Measurements from ENCODE around the gene PYGL.
"Not testable (repeated sequence)": the region's sequence is repeated elsewhere in the genome, so short reads cannot be mapped to it uniquely, and the experiment has no call there.

Gene PYGL

GRCh38 chr14:50926851-50927386 is 17.4 kb downstream of the PYGL start:
- DNase-seq (ENCODE audit: low read depth): no peak

DNA sequence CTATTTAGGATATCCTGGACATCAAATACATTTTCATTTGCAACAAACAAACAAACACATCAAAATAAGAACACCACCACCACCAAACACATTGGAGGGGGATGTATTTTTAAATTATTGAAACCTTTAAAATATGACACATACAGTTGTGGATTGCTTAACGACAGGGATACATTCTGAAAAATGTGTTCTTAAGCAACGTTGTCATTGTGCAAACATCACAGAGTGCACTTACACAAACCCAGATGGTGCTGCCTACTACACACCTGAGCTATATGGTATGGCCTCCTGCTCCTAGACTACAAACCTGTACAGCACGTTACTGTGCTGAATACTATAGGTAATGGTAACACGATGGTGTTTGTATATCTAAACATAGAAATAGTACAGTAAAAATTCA is 19.4 kb downstream of the PYGL start:
- DNase-seq (ENCODE audit: low read depth): no peak

DNA sequence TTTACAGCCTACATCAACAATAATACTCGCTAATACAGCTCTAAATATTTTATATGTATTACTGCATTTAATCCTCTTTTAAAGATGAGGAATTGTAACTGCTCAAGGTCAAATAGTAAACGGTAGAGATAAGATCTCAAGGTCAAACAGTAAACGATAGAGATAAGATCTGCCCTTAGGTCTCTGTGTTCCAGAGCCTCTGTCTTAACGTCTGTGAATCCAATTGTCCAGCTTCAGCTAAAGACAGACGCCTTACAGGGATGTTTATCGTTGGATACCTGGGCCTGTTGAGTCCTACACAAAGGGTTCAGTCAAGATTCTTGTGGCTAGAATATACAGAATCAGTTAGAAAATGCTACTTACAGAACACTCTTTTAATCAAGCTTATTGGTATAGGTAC is 20.0 kb downstream of the PYGL start:
- DNase-seq (ENCODE audit: low read depth): no peak

DNA sequence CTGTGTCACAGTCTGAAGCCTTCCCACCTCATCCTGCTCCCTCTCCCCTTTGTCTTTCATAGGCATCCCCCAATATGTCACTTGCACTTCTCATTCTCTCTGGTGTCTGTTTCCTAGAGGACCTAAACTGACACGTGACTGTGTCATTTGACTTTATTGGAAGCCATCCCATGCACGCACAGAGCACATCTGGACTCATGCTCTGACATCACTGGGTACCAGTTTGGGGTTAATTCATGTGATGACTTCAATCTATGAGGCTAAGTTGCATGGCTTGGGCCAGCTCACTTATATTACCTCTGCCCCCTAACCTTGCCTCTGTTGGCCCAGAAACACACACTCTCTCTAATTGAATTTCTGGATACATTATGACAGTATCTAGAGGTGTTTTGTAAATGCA is 21.5 kb downstream of the PYGL start:
- DNase-seq (ENCODE audit: low read depth): no peak

GRCh38 chr14:50920482-50921230 is 23.6 kb downstream of the PYGL start:
- DNase-seq (ENCODE audit: low read depth): no peak

DNA sequence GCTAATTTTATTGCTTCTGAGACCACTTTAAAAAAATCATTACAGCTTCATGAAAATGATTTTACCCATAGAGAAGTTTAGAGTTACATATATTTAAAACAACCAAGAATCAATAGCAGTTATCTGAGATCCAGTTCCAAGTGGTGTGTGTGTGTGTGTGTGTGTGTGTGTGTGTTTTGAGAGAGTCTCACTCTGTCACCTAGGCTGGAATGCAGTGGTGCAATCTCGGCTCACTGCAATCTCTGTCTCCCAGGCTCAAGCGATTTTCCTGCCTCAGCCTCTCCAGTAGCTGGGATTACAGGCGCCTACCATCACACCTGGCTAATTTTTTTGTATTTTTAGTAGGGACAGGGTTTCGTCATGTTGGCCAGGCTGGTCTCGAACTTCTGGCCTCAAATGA is 24.8 kb downstream of the PYGL start:
- not testable (repeated sequence) for DNase-seq (ENCODE audit: low read depth)

- DNase-seq (ENCODE audit: low read depth): no peak
Measured at GRCh38 chr14:50917449-50917848, 26.8 kb downstream of the PYGL start.

GRCh38 chr14:50910495-50911420 is 33.5 kb downstream of the PYGL start:
- no peak for DNase-seq (ENCODE audit: low read depth)

- no peak for DNase-seq (ENCODE audit: low read depth)
Measured at GRCh38 chr14:50906326-50907065, 37.8 kb downstream of the PYGL start.

GRCh38 chr14:50904719-50905118 is 39.6 kb downstream of the PYGL start:
- no peak for DNase-seq (ENCODE audit: low read depth)

GRCh38 chr14:50901361-50901760 is 42.9 kb downstream of the PYGL start:
- no peak for DNase-seq (ENCODE audit: low read depth)

DNA sequence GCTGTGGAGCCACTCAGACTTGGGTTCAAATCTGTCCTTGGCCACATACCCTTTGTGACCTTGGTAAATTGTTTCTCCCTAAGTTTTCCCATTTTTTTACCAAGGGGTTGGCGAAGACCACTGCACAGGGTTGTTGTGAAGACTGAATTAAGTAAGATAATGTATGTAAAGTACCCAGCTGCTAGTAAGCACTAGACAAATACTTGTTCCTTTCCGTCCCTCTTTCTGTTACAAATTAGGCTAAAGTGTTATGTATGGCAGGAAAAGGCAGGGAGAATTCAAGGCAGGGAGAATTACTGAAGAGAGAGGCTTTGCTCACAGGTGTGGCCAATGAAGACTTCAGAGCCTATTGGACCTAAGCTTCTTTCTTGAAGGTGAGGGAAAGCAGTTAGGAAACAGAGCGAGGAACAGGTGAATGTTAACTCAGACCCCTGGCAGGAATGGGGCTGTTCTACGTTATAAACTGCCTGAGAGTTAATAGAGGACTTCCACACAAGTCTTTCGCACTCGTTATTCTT is 46.6 kb downstream of the PYGL start:
- no peak for DNase-seq (ENCODE audit: low read depth)

DNA sequence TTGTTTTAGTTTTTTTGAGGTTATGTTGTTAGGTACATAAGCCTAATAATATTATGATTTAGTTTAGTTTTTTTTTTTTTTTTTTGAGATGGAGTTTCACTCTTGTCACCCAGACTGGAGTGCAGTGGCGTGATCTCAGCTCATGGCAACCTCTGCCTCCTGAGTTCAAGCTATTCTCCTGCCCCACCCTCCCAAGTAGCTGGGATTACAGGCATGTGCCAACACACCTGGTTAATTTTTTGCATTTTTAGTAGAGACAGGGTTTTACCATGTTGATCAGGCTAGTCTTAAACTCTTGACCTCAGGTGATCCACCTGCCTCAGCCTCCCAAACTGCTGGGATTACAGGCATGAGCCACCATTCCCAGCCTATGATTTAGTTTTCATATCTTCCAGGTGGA is 47.3 kb downstream of the PYGL start:
- DNase-seq (ENCODE audit: low read depth): not testable (repeated sequence)

DNA sequence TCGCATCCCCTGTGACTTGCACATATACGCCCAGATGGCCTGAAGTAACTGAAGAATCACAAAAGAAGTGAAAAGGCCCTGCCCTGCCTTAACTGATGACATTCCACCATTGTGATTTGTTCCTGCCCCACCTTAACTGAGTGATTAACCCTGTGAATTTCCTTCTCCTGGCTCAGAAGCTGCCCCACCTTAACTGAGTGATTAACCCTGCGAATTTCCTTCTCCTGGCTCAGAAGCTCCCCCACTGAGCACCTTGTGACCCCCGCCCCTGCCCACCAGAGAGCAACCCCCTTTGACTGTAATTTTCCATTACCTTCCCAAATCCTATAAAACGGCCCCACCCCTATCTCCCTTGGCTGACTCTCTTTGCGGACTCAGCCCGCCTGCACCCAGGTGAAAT is 47.9 kb downstream of the PYGL start:
- not testable (repeated sequence) for DNase-seq (ENCODE audit: low read depth)

- DNase-seq (ENCODE audit: low read depth): no peak
Measured at GRCh38 chr14:50892255-50892654, 52.0 kb downstream of the PYGL start.

DNA sequence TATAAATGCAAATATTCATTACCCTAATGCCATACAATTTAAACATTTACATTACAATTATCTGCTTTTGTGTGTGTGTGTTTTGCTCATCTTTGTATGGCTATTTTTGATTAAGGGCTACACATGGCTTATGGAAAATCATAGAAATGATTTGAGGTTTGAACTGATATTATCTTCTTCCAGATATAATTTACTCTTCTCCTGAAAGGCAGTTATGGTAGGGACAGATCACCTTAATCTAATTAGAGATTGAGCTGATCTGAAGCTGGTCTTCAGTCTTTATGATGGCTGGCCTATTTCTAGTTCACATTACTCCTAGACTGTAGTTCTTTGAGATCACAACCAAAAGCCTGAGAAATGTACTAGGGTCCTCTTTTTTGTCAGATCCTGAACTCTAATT is 56.8 kb downstream of the PYGL start:
- no peak for DNase-seq (ENCODE audit: low read depth)

DNA sequence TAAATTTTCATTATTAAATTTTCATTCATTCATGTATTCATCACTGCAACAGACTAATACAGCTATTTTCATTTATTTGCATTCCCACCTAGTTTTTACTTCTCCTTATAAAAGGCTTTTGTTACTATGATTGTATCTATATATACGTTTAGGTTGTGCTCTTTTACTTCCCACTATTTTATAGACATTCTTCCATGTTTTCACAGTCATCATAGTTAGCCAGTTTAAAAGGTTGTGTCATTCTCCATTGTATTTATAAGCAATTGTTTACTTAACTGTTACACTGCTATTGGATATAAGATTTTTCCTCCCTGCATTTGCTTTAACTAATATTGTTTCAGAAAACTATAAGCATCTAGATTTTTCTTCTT is 60.5 kb downstream of the PYGL start:
- no peak for DNase-seq (ENCODE audit: low read depth)

- no peak for DNase-seq (ENCODE audit: low read depth)
Measured at GRCh38 chr14:50882932-50883826, 61.1 kb downstream of the PYGL start.

- peak; percentile 18 for DNase-seq (ENCODE audit: low read depth)
Measured at GRCh38 chr14:50875359-50876070, 68.8 kb downstream of the PYGL start.

DNA sequence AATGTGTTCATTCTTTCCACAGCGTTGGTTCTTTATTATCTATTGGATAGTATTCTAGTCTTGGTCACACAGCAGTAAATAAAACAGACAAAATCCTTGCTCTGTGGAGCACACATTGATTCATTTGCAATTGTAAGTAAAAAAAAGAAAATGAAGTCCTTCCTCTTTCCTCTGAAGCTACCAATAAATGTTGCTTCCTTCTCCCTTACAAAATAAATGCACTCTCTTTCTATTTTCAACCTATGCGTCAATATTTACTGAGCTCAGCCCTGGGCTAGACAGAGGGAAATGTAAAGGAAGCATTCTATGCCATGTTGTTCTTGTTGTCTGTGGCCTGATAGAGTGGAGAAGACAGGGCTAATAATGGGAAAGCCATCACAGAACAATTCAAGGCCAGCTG is 69.5 kb downstream of the PYGL start:
- DNase-seq (ENCODE audit: low read depth): no peak
